Muscle layer of colon (tissue), 2 donors: ENCODE measurements around the gene HMGN1.
A peak's percentile ranks its signal among the peaks of the same experiment; 100 is the strongest.

Experiments used
- H3K27ac ChIP-seq: one replicate; pipeline ENCODE4 v1.7.0; 2013; ENCODE audit warnings: low read depth, mild to moderate bottlenecking, low read length, moderate library complexity
- H3K27me3 ChIP-seq, 2 donors: one replicate each; pipeline ENCODE4 v1.7.0; 2013; ENCODE audit warnings: low read length in 2 of 2, mild to moderate bottlenecking in 2 of 2; ENCODE audit not compliant: insufficient read depth in 2 of 2, control insufficient read depth in 1 of 2
- H3K36me3 ChIP-seq: one replicate; pipeline ENCODE4 v1.7.0; 2013; ENCODE audit warnings: mild to moderate bottlenecking, low read length; ENCODE audit not compliant: insufficient read depth
- H3K4me1 ChIP-seq: one replicate; pipeline ENCODE4 v1.7.0; 2013; ENCODE audit warnings: mild to moderate bottlenecking, low read length; ENCODE audit not compliant: insufficient read depth
- H3K4me3 ChIP-seq, 2 donors: one replicate each; pipeline ENCODE4 v1.7.0; 2013; ENCODE audit warnings: low read length in 2 of 2, low read depth in 1 of 2, mild to moderate bottlenecking in 1 of 2, moderate library complexity in 1 of 2
- H3K9ac ChIP-seq: one replicate; pipeline ENCODE4 v1.7.0; 2013; ENCODE audit warnings: low read length
- H3K9me3 ChIP-seq: one replicate; pipeline ENCODE4 v1.7.0; 2013; ENCODE audit warnings: mild to moderate bottlenecking, low read length
- donor health status: abdominal sarcoma.
- donor health status: Adenocarcinoma of cecum.

HMGN1 gene

GRCh38 chr21:39348355-39349210, at the start of gene HMGN1:
Gene HMGN1, minus strand, starts transcription at chr21:39349088. Its CDS starts 171 bp downstream, at chr21:39348917.
- H3K27me3 ChIP-seq: no peaks in the 10 kb centered on the region
- H3K4me3 ChIP-seq: peak within 1 kb of the TSS; percentile 63 to 91
- no peaks in the 10 kb centered on the region for H3K9me3 ChIP-seq
- H3K27ac ChIP-seq: peak within 1 kb of the TSS; percentile 91
- peaks cover 10% of the 10 kb centered on the region for H3K36me3 ChIP-seq
- H3K9ac ChIP-seq: peak within 1 kb of the TSS; percentile 79
- H3K4me1 ChIP-seq: peaks cover 23% of the 10 kb centered on the region

GRCh38 chr21:39397646-39398385, 48.9 kb upstream of the HMGN1 start:
- H3K36me3 ChIP-seq: peaks cover 38% of the 10 kb centered on the region
- H3K9me3 ChIP-seq: no peaks in the 10 kb centered on the region
- no peak overlapping the region for H3K9ac ChIP-seq
- H3K4me3 ChIP-seq: no peak overlapping the region
- no peak overlapping the region for H3K27ac ChIP-seq
- no peaks in the 10 kb centered on the region for H3K27me3 ChIP-seq
- no peaks in the 10 kb centered on the region for H3K4me1 ChIP-seq

- Histone ChIP-seq H3K27ac (no peak overlapping the region), H3K9ac (no peak overlapping the region), H3K4me1 (peaks cover 5% of the 10 kb centered on the region), H3K9me3 (no peaks in the 10 kb centered on the region), H3K4me3 (no peak overlapping the region), H3K36me3 (peaks cover 49% of the 10 kb centered on the region), H3K27me3 (no peaks in the 10 kb centered on the region)
Observed at GRCh38 chr21:39392981-39393380, 44.1 kb upstream of the HMGN1 start.

GRCh38 chr21:39390212-39390765, 41.4 kb upstream of the HMGN1 start:
- Histone ChIP-seq H3K9ac (no peak overlapping the region), H3K9me3 (no peaks in the 10 kb centered on the region)

GRCh38 chr21:39388811-39389155, 39.9 kb upstream of the HMGN1 start:
- H3K9ac ChIP-seq: no peak overlapping the region
- H3K4me1 ChIP-seq: peaks cover 15% of the 10 kb centered on the region
- H3K9me3 ChIP-seq: no peaks in the 10 kb centered on the region
- H3K27ac ChIP-seq: peak overlapping the region; percentile 85
- H3K4me3 ChIP-seq: peak overlapping the region in 1 of 2 donors; percentile 80
- no peaks in the 10 kb centered on the region for H3K27me3 ChIP-seq
- H3K36me3 ChIP-seq: peaks cover 27% of the 10 kb centered on the region

More at GRCh38 chr21:39390212-39390765, 41.4 kb upstream of the HMGN1 start:
- Histone ChIP-seq H3K36me3 (peaks cover 37% of the 10 kb centered on the region), H3K27ac (no peak overlapping the region), H3K4me3 (no peak overlapping the region), H3K4me1 (peaks cover 15% of the 10 kb centered on the region), H3K27me3 (no peaks in the 10 kb centered on the region)

GRCh38 chr21:39388038-39388810, 39.3 kb upstream of the HMGN1 start:
- H3K27me3 ChIP-seq: no peaks in the 10 kb centered on the region
- H3K4me3 ChIP-seq: peak overlapping the region; percentile 39 to 80
- peaks cover 15% of the 10 kb centered on the region for H3K4me1 ChIP-seq
- H3K36me3 ChIP-seq: peaks cover 23% of the 10 kb centered on the region
- H3K9me3 ChIP-seq: no peaks in the 10 kb centered on the region
- H3K27ac ChIP-seq: peak overlapping the region; percentile 85
- H3K9ac ChIP-seq: peak overlapping the region; percentile 38

GRCh38 chr21:39387461-39388037, 38.7 kb upstream of the HMGN1 start:
- Histone ChIP-seq H3K27ac (peak overlapping the region; percentile 85), H3K9me3 (no peaks in the 10 kb centered on the region), H3K27me3 (no peaks in the 10 kb centered on the region), H3K4me1 (peaks cover 15% of the 10 kb centered on the region), H3K36me3 (peaks cover 17% of the 10 kb centered on the region), H3K9ac (peak overlapping the region; percentile 38), H3K4me3 (peak overlapping the region; percentile 39 to 80)

- peak overlapping the region; percentile 84 for H3K27ac ChIP-seq
- H3K36me3 ChIP-seq: peaks cover 10% of the 10 kb centered on the region
- H3K9me3 ChIP-seq: no peaks in the 10 kb centered on the region
- H3K4me3 ChIP-seq: no peak overlapping the region
- no peaks in the 10 kb centered on the region for H3K27me3 ChIP-seq
- H3K4me1 ChIP-seq: peaks cover 15% of the 10 kb centered on the region
- peak overlapping the region; percentile 27 for H3K9ac ChIP-seq
Observed at GRCh38 chr21:39386899-39387298, 38.0 kb upstream of the HMGN1 start.

- H3K9ac ChIP-seq: no peak overlapping the region
- no peaks in the 10 kb centered on the region for H3K27me3 ChIP-seq
- peaks cover 19% of the 10 kb centered on the region for H3K4me1 ChIP-seq
- no peaks in the 10 kb centered on the region for H3K9me3 ChIP-seq
- H3K36me3 ChIP-seq: peaks cover 6% of the 10 kb centered on the region
- H3K4me3 ChIP-seq: peak overlapping the region; percentile 16 to 49
- H3K27ac ChIP-seq: peak overlapping the region; percentile 84
Observed at GRCh38 chr21:39386194-39386593, 37.3 kb upstream of the HMGN1 start.

- H3K27ac ChIP-seq: peak overlapping the region; percentile 84
- no peaks in the 10 kb centered on the region for H3K9me3 ChIP-seq
- H3K36me3 ChIP-seq: no peaks in the 10 kb centered on the region
- peaks cover 23% of the 10 kb centered on the region for H3K4me1 ChIP-seq
- peak overlapping the region in 1 of 2 donors; percentile 49 for H3K4me3 ChIP-seq
- H3K27me3 ChIP-seq: no peaks in the 10 kb centered on the region
- H3K9ac ChIP-seq: no peak overlapping the region
Observed at GRCh38 chr21:39385299-39386145, 36.6 kb upstream of the HMGN1 start.
